Fibroblast of peridontal ligament (primary cell): ENCODE results near the gene AVPR1B.

Source experiments
- DNase-seq: peaks from one replicate; pipeline ENCODE4 v3.0.0-alpha.2; 2010; ENCODE audit errors: extremely low read depth

Gene AVPR1B

DNA sequence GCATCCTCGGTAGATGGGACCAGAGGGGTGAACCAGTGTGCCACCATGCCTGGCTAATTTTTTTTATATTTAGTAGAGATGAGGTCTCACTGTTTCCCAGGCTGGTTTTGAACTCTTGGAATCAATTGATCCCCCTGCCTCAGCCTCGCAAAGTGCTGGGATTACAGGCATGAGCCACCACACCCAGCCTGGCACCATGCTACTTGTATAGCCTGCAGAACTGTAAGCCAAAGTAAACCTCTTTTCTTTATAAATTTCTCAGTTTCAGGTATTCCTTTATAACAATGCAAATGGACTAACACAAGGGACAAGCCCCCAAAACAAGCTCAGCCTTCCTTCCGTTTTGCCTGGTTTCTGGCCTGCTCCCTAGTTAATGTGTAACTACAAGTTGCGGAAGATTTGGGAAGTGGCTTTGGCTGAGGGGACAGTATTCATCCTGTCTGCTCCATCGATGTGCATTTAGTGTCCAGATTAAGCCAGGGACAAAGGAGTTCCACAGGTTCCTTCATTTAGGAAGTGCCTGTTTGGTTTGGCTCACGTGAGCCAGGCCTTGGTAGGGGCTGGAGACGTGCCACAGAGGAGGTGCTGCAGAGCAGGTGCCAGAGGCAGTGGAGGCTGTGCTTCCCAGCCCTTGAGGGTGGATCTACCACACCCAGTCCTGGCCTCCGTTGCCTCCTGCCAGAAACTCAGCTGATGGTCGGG, 4.4 kb downstream of the AVPR1B start:
- no peak for DNase-seq

DNA sequence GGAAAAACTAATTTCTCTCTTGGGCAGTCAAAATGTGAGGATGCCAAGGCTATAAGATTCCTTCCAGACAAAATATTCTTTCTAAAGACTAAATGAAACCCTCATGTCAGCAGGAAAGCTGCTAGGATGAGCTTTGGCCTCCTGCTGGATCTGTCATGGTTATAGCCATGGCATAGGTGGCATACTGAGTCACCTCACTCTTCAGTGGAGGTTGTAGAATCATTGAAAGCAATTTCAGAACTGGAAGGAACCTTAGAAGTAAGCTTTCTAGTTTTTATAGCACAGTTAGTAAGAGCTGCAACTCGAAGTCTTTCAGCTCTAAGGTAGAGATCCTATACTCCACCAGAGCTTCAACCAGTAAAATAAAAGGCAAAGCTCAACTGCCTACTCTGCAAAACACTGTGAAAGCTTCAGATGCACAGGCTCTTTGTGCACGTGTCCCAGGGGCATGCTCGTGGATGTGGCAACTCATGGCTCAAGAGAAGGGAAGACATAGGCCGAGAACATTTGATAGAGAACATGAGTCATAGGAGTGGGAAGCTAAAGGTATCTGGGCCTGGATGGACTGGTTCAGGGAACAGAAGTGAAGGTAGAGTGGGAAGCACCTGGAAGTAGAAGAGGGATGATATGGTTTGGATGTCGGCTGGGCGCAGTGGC, 5.8 kb downstream of the AVPR1B start:
- no peak for DNase-seq

DNA sequence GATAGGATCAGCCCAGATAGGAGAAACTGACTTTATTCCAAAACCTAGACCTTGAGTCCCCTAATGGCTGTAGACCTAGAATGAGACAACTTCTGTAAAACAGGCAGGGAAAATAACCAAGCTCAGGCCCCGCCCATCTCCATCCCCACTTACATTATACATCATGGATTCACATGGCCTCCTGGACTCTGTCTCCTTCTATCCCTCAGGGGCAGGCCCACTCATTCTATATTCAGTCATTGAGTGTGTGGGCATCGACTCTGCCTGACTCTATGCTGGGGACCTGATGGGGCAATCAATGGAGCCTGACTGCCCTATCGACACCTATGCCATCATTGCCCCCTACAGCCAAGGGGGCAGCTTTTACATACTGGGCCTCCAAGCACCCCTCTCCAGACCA, 6.4 kb downstream of the AVPR1B start:
- DNase-seq, result no peak

DNA sequence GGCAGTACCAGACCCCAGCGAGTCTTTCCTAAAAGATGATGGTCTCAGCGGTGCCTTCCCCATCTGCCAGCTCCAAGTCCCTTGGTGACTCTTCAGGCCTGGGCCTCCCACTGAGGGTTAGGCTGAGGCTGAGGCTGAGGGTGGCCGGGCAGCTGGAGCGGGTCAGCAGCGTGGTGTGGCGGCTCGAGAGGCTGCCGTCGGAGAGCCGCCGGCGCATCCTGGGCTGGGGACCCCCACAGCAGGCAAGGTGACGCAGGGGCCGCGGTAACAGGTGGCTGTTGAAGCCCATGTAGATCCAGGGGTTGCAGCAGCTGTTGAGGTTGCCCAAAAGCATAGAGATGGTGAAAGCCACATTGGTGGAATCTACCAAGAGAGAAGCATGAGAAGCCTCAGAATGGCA, 7.0 kb downstream of the AVPR1B start:
- no peak for DNase-seq

DNA sequence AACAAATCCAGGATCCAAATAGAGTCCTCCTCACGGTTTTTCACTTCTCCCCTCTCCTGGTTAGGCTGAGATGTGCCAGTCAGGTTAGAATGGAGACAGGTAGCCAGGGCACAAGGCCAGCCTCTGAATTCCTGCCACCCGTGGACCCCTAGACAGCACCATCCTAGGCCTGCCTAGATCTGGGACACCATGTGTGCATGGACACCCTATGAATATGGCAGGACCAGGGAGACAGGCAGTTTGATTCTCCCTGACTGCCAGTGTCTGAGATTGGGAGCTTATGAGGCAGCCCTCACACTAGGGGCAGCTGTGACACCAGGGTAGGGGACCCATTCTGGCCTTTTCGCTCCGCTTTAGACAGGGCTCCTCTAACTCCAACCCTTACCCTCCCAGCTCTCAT, 7.5 kb downstream of the AVPR1B start:
- no peak for DNase-seq

DNA sequence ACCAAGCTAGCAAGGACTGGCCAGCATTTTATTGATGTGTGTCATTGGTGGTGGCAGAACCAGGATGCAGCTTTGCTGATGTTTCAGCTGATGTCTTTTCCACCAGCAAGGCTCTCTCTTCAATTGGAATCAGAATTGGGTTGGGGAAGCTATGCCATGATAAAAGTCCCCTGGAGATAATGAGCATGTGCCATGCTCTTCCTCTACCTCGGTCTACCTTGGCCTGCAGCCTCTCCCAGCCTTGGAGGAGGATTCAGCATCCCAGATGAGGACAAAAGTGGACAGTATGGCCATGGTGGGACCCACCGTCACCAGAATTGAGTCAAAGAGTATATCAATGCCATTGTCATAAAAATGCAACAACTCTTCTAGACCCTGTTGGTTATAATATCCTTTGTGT, 8.6 kb downstream of the AVPR1B start:
- no peak for DNase-seq

DNA sequence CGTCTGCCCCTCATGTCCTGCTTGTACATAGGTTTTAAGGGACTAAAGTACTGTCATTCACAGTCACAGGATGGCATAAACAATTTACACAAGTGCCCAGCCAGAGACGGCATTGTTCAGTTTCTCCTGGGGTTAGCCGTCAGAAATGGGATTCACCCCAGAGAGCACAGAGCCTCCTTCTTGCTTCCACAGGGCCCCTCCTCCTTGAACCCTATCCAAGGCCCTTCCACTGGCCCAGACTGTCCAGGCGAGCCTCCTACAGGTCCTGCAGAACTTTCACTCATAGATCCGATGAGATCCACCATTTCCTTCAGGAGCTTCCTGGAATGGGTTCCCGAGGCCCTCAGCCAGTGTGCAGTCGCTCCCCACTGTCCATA, 10.0 kb downstream of the AVPR1B start:
- DNase-seq, result no peak

DNA sequence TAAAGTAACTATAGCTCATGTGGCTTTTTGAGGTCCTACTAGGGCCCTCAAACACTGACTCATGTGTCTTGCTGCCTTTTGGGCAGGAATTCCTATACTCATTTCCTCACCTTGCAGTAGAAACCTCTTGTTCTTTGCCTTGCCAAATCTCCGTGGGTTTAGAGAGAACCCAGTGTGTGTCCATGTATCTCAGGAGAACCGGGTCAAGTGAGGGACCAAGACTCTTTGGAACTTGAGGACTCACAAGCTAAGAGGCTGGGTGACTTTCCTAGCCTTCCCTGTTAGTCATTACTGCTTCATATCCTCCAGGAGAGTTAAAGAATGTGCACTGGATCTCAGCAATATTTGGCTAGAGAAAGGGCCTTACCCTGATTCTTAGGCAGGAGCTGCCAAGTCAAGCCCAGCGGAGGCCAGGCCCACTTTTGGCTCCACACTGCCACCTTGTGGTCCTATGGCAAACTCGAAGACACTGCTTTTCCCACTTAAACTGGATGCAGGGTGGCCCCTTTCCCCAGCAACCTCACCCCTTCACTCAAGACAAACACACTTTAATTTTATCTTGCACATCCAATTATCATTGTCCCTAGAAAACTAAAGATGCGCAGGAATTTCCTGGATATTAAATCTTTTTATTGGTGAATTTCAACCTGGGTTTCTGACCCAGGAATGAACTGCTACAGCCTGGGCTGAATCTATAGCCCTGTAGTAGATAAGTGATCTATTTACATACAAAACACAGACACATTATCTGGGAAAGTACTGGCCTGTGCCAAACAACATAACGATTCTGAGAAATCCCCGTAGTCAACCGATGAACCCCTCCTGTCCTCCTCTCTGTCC, 10.6 kb downstream of the AVPR1B start:
- peak; percentile 90 for DNase-seq

DNA sequence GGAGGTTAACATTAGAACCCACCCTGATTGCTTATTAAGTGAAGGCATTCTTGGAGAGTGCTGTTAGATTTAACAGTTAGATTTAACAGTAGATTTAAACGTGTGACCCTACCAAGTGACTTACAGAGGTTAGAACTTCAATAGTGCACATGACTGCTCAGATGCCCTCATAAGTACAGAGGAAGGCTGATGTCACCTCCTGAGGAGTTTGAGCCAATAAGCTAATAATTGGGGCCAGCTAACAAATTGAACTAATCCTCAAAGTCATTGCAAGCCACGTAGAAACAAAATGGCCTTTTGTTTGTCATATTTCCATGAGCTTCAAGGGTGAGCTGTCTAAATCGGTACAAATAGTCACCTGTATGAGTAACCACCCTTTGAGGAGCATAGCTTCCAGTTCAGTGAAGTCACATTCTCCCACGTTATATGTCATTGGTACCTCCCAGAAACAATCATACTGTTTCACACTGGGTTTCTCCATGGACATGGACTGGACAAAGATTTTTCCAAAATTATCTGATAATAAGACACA, 11.7 kb downstream of the AVPR1B start:
- DNase-seq, result no peak

DNA sequence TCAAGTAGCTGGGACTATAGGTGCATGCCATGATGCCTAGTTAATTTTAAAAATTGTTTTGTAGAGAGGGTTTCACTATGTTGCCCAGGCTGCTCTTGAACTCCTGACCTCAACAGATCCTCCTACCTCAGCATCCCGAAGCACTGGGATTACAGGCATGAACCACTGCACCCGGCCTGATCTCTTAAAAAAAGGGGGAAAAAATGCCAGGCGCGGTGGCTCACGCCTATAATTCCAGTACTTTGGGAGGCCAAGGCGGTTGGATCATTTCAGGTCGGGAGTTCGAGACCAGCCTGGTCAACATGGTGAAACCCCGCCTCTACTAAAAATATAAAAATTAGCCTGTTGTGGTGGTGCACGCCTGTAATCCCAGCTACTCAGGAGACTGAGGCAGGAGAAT, 13.2 kb downstream of the AVPR1B start:
- DNase-seq, result no peak

DNA sequence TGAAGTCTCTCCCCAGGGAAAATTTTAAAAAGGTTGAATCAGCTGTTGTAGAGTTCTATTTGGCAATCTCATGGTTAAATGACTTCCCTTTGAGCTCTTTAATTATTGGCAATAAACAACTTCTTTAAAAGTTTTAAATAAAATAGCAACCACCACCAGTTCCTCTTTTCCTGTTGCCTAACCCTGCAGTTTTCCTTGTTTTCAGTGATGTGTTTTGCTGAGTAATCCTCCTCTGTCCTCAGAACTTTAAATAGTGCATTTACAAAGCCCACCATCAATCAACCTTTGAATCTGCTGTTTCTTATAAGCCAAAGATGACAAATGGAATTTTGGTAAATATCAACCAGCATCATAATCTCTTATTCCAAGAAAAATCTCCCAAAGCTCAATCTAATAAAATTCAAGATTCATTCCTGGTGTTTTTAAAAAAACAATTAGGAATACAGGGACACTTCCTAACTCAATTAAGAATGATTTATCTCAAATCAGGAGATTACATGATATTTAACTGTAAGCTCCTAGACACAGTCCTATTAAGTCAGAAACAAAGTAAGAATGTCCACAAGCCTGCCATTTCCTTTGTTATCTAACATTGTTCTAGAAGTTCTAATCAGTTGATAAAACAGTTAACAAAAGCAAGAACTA, 14.8 kb downstream of the AVPR1B start:
- DNase-seq, result no peak

DNA sequence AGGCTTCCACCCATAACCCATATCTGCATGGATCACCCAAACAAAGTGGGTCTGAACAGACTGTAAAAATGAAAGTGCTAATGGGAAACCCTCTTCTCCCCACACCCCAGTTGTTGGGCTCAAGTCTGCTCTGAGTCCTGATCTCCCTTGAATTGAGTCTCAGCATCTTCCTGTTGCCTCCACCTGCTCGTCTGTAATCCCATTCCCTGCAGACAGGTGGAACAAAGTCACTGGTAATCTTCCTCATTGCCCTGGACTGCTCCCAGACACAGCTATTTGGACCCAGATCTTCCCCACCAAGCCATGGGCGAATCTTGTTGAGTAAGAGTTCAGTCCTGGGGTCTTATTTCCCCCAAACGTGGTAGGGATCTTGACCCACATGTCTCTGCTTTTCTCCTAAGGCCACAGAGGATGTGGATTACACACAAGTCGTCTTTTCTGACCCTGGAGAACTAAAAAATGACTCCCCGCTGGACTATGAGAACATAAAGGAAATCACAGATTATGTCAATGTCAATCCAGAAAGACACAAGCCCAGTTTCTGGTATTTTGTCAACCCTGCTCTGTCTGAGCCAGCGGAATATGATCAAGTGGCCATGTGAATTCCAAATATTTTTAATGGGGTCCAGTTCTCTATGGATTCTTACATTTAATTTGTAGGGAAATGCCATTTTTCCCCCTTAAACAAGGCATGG, 15.7 kb downstream of the AVPR1B start:
- DNase-seq, result no peak

DNA sequence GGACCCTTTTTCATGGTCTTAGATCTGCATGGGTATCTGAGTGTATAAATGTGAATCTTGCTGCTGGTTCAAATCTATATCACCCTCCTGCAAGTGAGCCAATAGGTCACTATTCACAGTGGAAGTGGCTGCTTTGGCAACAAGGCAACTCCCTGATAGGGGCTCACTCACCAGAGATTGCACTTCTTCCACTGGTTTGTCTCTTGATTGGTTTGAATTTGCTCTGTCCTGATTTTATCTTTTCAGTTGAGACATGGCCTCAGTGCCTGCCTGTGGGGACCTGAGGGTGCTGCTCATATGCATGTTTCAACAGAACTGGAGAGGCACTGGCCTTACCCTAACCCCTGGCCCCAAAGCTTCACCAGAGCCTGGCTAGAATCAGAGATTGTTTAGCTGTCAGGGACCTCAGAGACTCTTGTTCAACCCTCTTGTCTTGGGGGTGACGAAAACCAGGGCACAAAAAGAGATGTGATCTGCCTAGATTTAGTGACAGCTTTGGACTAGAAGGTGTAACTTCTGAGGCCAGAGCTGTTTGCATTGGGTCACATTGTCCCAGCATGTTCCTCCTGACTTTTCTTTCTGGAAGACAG, 16.9 kb downstream of the AVPR1B start:
- no peak for DNase-seq

DNA sequence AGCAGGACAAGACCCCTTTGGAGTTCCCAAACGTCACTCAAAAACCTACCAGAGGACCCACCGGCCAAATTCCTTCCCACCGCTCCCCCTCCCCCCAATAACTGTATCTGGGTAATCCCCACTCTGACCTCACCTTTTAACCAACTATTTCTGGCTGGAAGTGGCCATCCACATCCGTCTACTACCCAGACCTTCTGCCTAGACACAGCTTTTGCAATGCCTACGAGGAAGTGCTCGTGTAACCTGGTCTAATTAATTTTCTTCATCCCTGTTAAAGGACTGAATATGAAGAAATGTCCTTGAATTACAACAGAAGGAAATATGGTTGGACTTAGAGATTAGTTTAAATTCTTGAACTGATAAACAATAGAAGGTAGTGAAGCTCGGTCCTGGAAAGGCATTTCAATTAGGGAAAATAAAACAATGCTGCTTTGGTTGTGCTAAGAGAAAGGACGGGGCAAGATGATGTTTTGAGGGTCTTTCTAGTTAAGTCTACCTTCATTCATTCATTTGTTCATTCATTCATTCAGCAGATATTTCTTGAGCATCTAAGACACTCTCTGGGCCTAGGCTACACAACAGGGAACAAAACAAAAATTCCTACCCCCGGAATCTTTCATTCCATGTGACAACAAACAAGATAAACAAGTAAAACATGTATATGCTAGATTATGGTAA, 18.8 kb downstream of the AVPR1B start:
- no peak for DNase-seq

DNA sequence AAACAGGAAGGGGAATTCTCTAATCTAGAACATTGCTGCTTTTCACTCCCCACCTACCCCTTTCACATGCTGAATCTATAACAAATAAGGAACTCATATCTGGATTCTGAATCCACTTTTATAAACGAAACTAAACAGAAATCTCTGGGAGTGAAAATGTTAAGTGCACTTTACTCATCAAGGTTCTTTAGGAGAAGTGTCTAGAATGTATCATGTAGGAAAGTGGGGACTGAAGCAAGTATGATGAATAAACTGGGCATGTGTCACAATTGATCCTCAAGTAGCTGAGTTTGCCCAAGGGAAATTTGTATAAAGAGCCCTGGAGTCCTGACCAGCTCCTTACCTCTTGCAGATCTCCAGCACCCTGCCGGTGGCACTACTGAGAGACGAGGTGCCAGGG, 19.8 kb downstream of the AVPR1B start:
- no peak for DNase-seq

DNA sequence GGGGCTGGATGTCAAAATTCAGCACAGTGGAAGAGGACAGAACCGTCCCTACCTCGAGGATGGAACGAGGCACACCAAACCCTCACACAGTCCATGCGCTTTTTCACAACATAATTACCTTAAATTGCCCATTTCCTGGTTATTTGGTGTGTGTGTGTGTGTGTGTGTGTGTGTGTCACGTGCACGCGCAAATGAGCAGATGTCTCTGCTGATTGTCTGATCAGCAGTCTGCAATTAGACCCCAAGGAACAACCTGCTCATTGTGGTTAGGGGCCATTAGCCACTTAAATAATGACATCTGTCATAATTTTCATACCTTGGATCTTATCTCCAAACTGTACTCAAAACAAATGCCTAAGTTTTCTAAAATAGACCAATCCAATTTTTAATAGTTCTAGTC, 23.2 kb downstream of the AVPR1B start:
- no peak for DNase-seq

DNA sequence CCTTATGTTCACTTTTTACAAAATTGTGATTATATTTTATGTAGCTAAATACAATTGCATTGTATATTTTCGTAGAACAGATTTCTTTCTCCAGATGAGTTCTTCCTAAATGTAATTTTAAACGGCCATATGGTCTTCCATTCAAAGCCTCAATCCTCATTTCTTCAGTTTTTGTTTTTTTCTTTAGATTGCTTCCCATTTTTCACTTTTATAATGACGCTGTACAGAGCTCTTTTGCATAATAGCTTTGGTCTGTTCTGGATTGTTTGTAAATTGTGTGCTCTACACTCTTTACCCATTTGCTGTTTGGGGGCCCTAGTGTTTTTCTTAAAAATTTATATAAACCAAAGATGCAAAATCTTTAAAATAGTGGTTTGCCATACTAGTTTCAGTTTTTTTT, 27.8 kb downstream of the AVPR1B start:
- DNase-seq, result no peak

DNA sequence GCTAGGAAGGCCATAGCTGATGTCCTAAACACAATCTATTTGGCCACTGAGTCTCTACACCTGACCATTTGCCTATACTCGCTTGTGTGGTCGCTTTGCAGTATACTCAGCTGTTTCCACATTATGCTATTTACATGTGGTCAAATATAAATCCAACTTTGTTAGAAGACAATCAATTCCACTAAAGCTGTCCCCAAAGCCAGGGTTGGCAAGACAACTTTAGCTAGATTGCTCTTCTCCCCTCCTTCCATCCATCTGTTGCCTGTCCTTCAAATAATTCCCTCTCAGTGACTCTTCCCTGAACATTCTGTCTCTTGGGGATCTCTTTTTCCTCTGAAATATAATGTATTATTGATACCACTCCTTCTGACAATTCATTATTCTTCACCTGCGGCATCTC, 30.1 kb downstream of the AVPR1B start:
- DNase-seq, result no peak

DNA sequence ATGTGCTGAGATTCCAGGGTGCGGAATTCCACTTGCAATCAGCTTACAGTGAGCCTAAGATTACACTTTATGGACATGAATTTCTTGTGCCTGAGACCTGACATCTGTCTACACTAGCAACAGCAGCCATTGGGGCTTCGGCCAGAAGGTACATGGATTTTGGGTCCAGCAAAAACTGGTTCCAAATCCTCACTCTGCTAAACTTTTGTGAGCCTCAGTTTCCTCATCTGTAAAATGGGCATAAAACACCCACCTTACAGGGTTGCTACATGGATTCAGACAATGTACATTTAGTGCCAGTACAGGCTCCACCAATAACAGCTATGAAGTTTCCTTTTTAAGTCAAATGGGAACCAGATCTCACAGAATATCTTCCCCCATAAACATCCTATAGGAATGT, 33.4 kb downstream of the AVPR1B start:
- DNase-seq, result no peak

DNA sequence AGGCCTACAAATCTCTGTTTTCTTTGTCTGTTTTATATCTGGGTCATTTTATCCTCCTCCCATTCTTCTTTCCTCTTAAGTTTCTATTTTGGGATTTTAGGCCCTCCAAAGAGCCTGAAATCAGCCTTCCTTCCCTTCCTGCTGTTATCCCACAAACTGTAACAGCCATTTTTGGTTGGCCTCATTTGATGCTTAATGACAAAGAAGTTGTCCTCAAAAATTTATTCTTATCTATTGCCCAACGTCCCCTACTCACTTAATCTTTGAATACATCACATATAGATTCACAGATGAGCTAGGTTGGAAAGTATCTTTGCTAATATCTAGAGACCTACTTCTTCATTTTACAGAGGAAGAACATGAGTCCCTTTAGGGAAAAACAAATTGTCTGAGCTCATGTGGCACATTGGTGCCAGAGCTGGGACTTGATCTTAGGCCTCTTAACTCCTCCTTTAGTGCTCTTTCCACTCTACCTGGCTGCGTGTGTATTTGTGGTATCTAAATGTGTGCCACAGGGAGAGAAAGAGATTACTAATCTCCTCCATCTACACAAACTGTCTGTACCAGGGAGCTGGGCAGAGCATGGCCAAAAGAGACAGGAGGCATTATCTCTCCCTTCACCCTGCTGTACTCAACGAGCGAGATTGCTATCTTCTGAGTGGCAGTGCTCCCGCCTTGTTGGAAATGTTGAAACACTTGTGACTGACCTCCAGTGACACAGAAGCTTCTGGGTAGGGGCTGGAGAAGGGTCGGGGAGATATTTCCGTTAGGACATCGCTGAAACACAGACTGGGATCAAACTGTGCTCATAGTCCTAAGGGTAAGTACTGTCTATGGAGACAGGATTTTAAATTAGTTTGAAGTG, 34.1 kb downstream of the AVPR1B start:
- DNase-seq, result no peak
